H9 (cell line): Measurements from ENCODE around the gene ILK. TPM values are rescaled to one million over a fixed set of nuclear protein-coding genes. Genes with fewer than 3 reads are reported as not detected.

ENCODE experiments used
- DNase-seq: peaks from one replicate; pipeline ENCODE4 v3.0.0-alpha.2; 2017
- H2AFZ ChIP-seq: one replicate; pipeline ENCODE4 v1.6.1; 2013; ENCODE audit warnings: mild to moderate bottlenecking, low read length, control low read depth, moderate library complexity
- H2AK5ac ChIP-seq: 2 replicates; pipeline ENCODE4 v1.6.1; 2013; ENCODE audit warnings: low read length, control low read depth, mixed read lengths; ENCODE audit not compliant: insufficient read length
- H2BK120ac ChIP-seq: one replicate; pipeline ENCODE4 v1.6.1; 2013; ENCODE audit warnings: low read depth, mild to moderate bottlenecking, low read length, control low read depth, inconsistent platforms; ENCODE audit not compliant: poor library complexity, severe bottlenecking
- H2BK12ac ChIP-seq: 2 replicates; pipeline ENCODE4 v1.6.1; 2013; ENCODE audit warnings: low read length, control low read depth, mixed read lengths, low read depth; ENCODE audit not compliant: insufficient read length
- H2BK15ac ChIP-seq: 2 replicates; pipeline ENCODE4 v1.6.1; 2013; ENCODE audit warnings: low read depth, low read length, control low read depth
- H2BK20ac ChIP-seq: one replicate; pipeline ENCODE4 v1.6.1; 2013; ENCODE audit warnings: low read depth, mild to moderate bottlenecking, low read length, control low read depth, inconsistent platforms; ENCODE audit not compliant: poor library complexity, severe bottlenecking
- H2BK5ac ChIP-seq: 2 replicates; pipeline ENCODE4 v1.6.1; 2013; ENCODE audit warnings: low read length, control low read depth, mixed read lengths; ENCODE audit not compliant: insufficient read length
- H3K14ac ChIP-seq: 2 replicates; pipeline ENCODE4 v1.6.1; 2013; ENCODE audit warnings: low read length, control low read depth; ENCODE audit not compliant: insufficient read depth
- H3K18ac ChIP-seq: 2 replicates; pipeline ENCODE4 v1.6.1; 2013; ENCODE audit warnings: low read depth, mild to moderate bottlenecking, mixed read lengths, low read length, control low read depth; ENCODE audit not compliant: insufficient read length
- H3K23ac ChIP-seq: 2 replicates; pipeline ENCODE4 v1.6.1; 2013; ENCODE audit warnings: low read length, control low read depth, mixed read lengths, low read depth; ENCODE audit not compliant: insufficient read length
- H3K23me2 ChIP-seq: 2 replicates; pipeline ENCODE4 v1.6.1; 2013; ENCODE audit warnings: low read depth, mild to moderate bottlenecking, mixed read lengths, low read length, control low read depth; ENCODE audit not compliant: insufficient read length, poor library complexity, severe bottlenecking
- H3K27ac ChIP-seq: 2 replicates; pipeline ENCODE4 v1.5.1; 2013; ENCODE audit warnings: low read length, control low read depth, mixed read lengths, low read depth; ENCODE audit not compliant: insufficient read length
- H3K27me3 ChIP-seq: 2 replicates; pipeline ENCODE4 v1.6.1; 2013; ENCODE audit warnings: low read length, control low read depth, inconsistent platforms; ENCODE audit not compliant: insufficient read depth
- H3K4ac ChIP-seq: 2 replicates; pipeline ENCODE4 v1.6.1; 2013; ENCODE audit warnings: low read depth, mild to moderate bottlenecking, control low read depth, inconsistent platforms, low read length, moderate library complexity
- H3K4me1 ChIP-seq: 2 replicates; pipeline ENCODE4 v1.6.1; 2013; ENCODE audit warnings: low read length, control low read depth, inconsistent platforms; ENCODE audit not compliant: insufficient read depth
- H3K4me2 ChIP-seq: 2 replicates; pipeline ENCODE4 v1.6.1; 2013; ENCODE audit warnings: low read length, control low read depth, mixed read lengths; ENCODE audit not compliant: insufficient read length, insufficient read depth
- H3K56ac ChIP-seq: 2 replicates; pipeline ENCODE4 v1.6.1; 2013; ENCODE audit warnings: low read depth, mild to moderate bottlenecking, mixed read lengths, low read length, control low read depth; ENCODE audit not compliant: insufficient read length
- H3K79me1 ChIP-seq: 2 replicates; pipeline ENCODE4 v1.6.1; 2013; ENCODE audit warnings: low read depth, mild to moderate bottlenecking, moderate library complexity, low read length, control low read depth, inconsistent platforms; ENCODE audit not compliant: insufficient read depth, poor library complexity, severe bottlenecking
- H3K79me2 ChIP-seq: 2 replicates; pipeline ENCODE4 v1.6.1; 2013; ENCODE audit warnings: low read length, control low read depth, inconsistent platforms; ENCODE audit not compliant: insufficient read depth
- H3K9ac ChIP-seq: 2 replicates; pipeline ENCODE4 v1.6.1; 2013; ENCODE audit warnings: low read length, control low read depth, mixed read lengths; ENCODE audit not compliant: insufficient read length; ENCODE audit errors: extremely low read depth
- H3K9me3 ChIP-seq: one replicate; pipeline ENCODE4 v1.6.1; 2013; ENCODE audit warnings: low read depth, low read length, inconsistent platforms; ENCODE audit not compliant: control insufficient read depth
- H3T11ph ChIP-seq: one replicate; pipeline ENCODE4 v1.6.1; 2013; ENCODE audit warnings: mild to moderate bottlenecking, low read length, control low read depth, inconsistent platforms
- H4K20me1 ChIP-seq: one replicate; pipeline ENCODE4 v1.6.1; 2013; ENCODE audit not compliant: control insufficient read depth, insufficient read length, insufficient read depth
- H4K5ac ChIP-seq: 2 replicates; pipeline ENCODE4 v1.6.1; 2013; ENCODE audit warnings: low read depth, mild to moderate bottlenecking, mixed read lengths, low read length, control low read depth; ENCODE audit not compliant: insufficient read length
- H4K8ac ChIP-seq: replicated peaks from 2 replicates; pipeline ENCODE4 v1.6.1; 2013; ENCODE audit warnings: low read length, control low read depth, mixed read lengths, low read depth; ENCODE audit not compliant: insufficient read length
- H4K91ac ChIP-seq: 2 replicates; pipeline ENCODE4 v1.6.1; 2013; ENCODE audit warnings: low read depth, mild to moderate bottlenecking, moderate library complexity, mixed read lengths, low read length, control low read depth; ENCODE audit not compliant: insufficient read length
- H3K27ac Mint-ChIP-seq, 3 experiments: 2 replicates in 2 of 3; 3 replicates in 1 of 3; pipeline ENCODE4 v1.8.0; 2020 to 2021; ENCODE audit warnings: mixed read lengths in 3 of 3, mild to moderate bottlenecking in 1 of 3, moderate library complexity in 1 of 3
- H3K27me3 Mint-ChIP-seq: 2 replicates; pipeline ENCODE4 v1.8.0; 2021; ENCODE audit warnings: low read depth, mild to moderate bottlenecking, moderate library complexity, mixed read lengths
- H3K36me3 Mint-ChIP-seq, 3 experiments: 2 replicates in 2 of 3; 3 replicates in 1 of 3; pipeline ENCODE4 v1.8.0; 2020 to 2021; ENCODE audit warnings: low read depth in 3 of 3, mixed read lengths in 3 of 3; ENCODE audit not compliant: insufficient read depth in 1 of 3
- H3K4me1 Mint-ChIP-seq, 2 experiments: 2 replicates each; pipeline ENCODE4 v1.8.0; 2020; ENCODE audit warnings: mixed read lengths in 2 of 2
- H3K4me3 Mint-ChIP-seq, 2 experiments: 2 replicates in 1 of 2; 3 replicates in 1 of 2; pipeline ENCODE4 v1.8.0; 2020 to 2021; ENCODE audit warnings: mild to moderate bottlenecking in 2 of 2, mixed read lengths in 2 of 2, moderate library complexity in 1 of 2
- H3K9me3 Mint-ChIP-seq, 2 experiments: 2 replicates in 1 of 2; 3 replicates in 1 of 2; pipeline ENCODE4 v1.8.0; 2020; ENCODE audit warnings: mild to moderate bottlenecking in 2 of 2, mixed read lengths in 2 of 2, moderate library complexity in 1 of 2
- CTCF ChIP-seq: fragments of 200-600 bp; sonication (generic); conservative IDR thresholded peaks from 3 replicates; pipeline ENCODE4 v1.8.0; 2021; ENCODE audit warnings: antibody characterized with exemption, mild to moderate bottlenecking
- WGBS: extraction: QIAGEN DNeasy Blood & Tissue Kit; methylation state at CpG from one replicate; pipeline ENCODE4 v1.1.7; 2013; ENCODE audit warnings: missing lambda C conversion rate, low lambda C conversion rate, mixed read lengths; ENCODE audit not compliant: insufficient read length; ENCODE audit errors: extremely low coverage; 5-methylcytosine and 5-hydroxymethylcytosine counted together
- total RNA-seq: library from RNA; stranded (reverse); gene quantifications from 2 replicates; pipeline ENCODE4 v1.2.1, GENCODE V29; 2021

Gene ILK
- total RNA-seq, 1 experiment from 2014 or later: 100 TPM

GRCh38 chr11:6625156-6625831 lies 21.7 kb downstream of the ILK start:
- Mint-ChIP-seq H3K4me1 (no peaks in the 10 kb centered on the region; a peak in 1 of 4 replicates), H3K36me3 (peaks cover 2 to 21% (median 9%) of the 10 kb centered on the region in 3 experiments; a peak in 6 of 7 replicates), H3K4me3 (no peak overlapping the region), H3K9me3 (no peaks in the 10 kb centered on the region), H3K27me3 (peaks cover 21% of the 10 kb centered on the region), H3K27ac (no peak overlapping the region)
- no peak overlapping the region for H4K91ac ChIP-seq
- peaks cover 9% of the 10 kb centered on the region; the same call in 1 of the 2 replicates for H3K27me3 ChIP-seq
- H2AFZ ChIP-seq: no peak overlapping the region
- no peak overlapping the region for H3K56ac ChIP-seq
- H2BK120ac ChIP-seq: no peak overlapping the region
- no peak overlapping the region for H3K9ac ChIP-seq
- TF ChIP-seq CTCF: no peak
- no peak overlapping the region for H4K8ac ChIP-seq
- H3K79me2 ChIP-seq: no peaks in the 10 kb centered on the region
- H2BK12ac ChIP-seq: no peak overlapping the region
- H2BK15ac ChIP-seq: no peak overlapping the region
- H3K18ac ChIP-seq: no peak overlapping the region
- H3K79me1 ChIP-seq: no peaks in the 10 kb centered on the region
- WGBS: no CpG with 5 or more reads among the region's 12 CpGs
- no peak overlapping the region for H2BK20ac ChIP-seq
- peaks cover 4% of the 10 kb centered on the region for H3K23me2 ChIP-seq
- H3K14ac ChIP-seq: no peak overlapping the region
- H2AK5ac ChIP-seq: no peak overlapping the region
- H2BK5ac ChIP-seq: no peak overlapping the region
- H4K5ac ChIP-seq: no peak overlapping the region
- no peak for DNase-seq
- no peak overlapping the region for H3K27ac ChIP-seq
- H3T11ph ChIP-seq: no peak overlapping the region
- H3K4ac ChIP-seq: no peak overlapping the region
- H3K9me3 ChIP-seq: no peaks in the 10 kb centered on the region
- no peaks in the 10 kb centered on the region for H4K20me1 ChIP-seq
- H3K4me2 ChIP-seq: no peak overlapping the region
- no peaks in the 10 kb centered on the region for H3K4me1 ChIP-seq
- H3K23ac ChIP-seq: no peak overlapping the region
